Prostate gland (tissue), 2 donors: ENCODE data around the gene USP19. TPM values are rescaled to one million over a fixed set of nuclear protein-coding genes. Genes with fewer than 3 reads are reported as not detected.
A peak's percentile ranks its signal among the peaks of the same experiment; 100 is the strongest.

ENCODE experiments used
- DNase-seq: peaks from one replicate; pipeline ENCODE4 v3.0.0-alpha.2; 2019; ENCODE audit warnings: low spot score
- H3K27ac ChIP-seq, 2 donors: fragments of 200-600 bp; sonication (generic); 2 replicates each; pipeline ENCODE4 v1.5.1; 2017 to 2019
- H3K27me3 ChIP-seq: fragments of 200-600 bp; sonication (generic); replicated peaks from 2 replicates; pipeline ENCODE4 v1.5.1; 2019; ENCODE audit not compliant: insufficient read depth
- H3K36me3 ChIP-seq, 2 donors: fragments of 200-600 bp; sonication (generic); 1 replicate in 1 of 2; 2 replicates in 1 of 2; pipeline versions ENCODE4 v1.5.1 to v1.8.1; 2017 to 2019
- H3K4me1 ChIP-seq: fragments of 200-600 bp; sonication (generic); replicated peaks from 2 replicates; pipeline ENCODE4 v1.5.1; 2019
- H3K4me3 ChIP-seq, 2 donors: fragments of 200-600 bp; sonication (generic); 2 replicates each; pipeline ENCODE4 v1.5.1; 2017 to 2019
- H3K9me3 ChIP-seq: fragments of 200-600 bp; sonication (generic); 2 replicates; pipeline ENCODE4 v1.5.1; 2017
- POLR2A ChIP-seq: fragments of 450-650 bp; IDR thresholded peaks from one replicate; pipeline ENCODE4 v1.6.1; 2016; ENCODE audit warnings: antibody characterized with exemption, mild to moderate bottlenecking
- POLR2AphosphoS5 ChIP-seq: sonication (generic); formaldehyde crosslinking; IDR thresholded peaks from one replicate; pipeline ENCODE4 v1.6.1; 2017; ENCODE audit warnings: antibody characterized with exemption
- WGBS: methylation state at CpG from one replicate; pipeline ENCODE4 v1.1.5; 2018; 5-methylcytosine and 5-hydroxymethylcytosine counted together
- intact Hi-C: fragments of 100-400 bp; cut with DNase I; formaldehyde crosslinking; loops from one replicate; pipeline ENCODE4 v1.14.2; 2022
- total RNA-seq, 2 donors: library from RNA; depleted of rRNA; stranded (reverse); fragments of >200 nt; gene quantifications; one replicate each; pipeline ENCODE4 v1.1.0, GENCODE V29; 2016
- TF ChIP-seq, protein P1 (sequence below), 4 experiments: fragments of 200-600 bp in 2 of 4; fragments of 450-650 bp in 2 of 4; sonication (generic) in 2 of 4; IDR thresholded peaks; 1 replicate in 3 of 4; 2 replicates in 1 of 4; pipeline ENCODE4 v1.5.1; 2016 to 2019; ENCODE audit warnings: antibody characterized with exemption in 4 of 4, mild to moderate bottlenecking in 2 of 4, moderate library complexity in 2 of 4

Gene USP19
- total RNA-seq, 2 donors from 2014 or later, result 62.7 to 98.2 TPM

GRCh38 chr3:49119439-49119838, 1.2 kb downstream of the USP19 start:
- Histone ChIP-seq H3K9me3 (no peaks in the 10 kb centered on the region), H3K4me1 (peaks cover 6% of the 10 kb centered on the region), H3K4me3 (peak overlapping the region; percentile 92 to 100), H3K27me3 (no peaks in the 10 kb centered on the region), H3K36me3 (peaks cover 40 to 52% of the 10 kb centered on the region in 2 donors), H3K27ac (no peak overlapping the region)
- no peak for DNase-seq
- TF ChIP-seq POLR2AphosphoS5, result no peak
- TF ChIP-seq, protein P1, sequence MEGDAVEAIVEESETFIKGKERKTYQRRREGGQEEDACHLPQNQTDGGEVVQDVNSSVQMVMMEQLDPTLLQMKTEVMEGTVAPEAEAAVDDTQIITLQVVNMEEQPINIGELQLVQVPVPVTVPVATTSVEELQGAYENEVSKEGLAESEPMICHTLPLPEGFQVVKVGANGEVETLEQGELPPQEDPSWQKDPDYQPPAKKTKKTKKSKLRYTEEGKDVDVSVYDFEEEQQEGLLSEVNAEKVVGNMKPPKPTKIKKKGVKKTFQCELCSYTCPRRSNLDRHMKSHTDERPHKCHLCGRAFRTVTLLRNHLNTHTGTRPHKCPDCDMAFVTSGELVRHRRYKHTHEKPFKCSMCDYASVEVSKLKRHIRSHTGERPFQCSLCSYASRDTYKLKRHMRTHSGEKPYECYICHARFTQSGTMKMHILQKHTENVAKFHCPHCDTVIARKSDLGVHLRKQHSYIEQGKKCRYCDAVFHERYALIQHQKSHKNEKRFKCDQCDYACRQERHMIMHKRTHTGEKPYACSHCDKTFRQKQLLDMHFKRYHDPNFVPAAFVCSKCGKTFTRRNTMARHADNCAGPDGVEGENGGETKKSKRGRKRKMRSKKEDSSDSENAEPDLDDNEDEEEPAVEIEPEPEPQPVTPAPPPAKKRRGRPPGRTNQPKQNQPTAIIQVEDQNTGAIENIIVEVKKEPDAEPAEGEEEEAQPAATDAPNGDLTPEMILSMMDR (IDR thresholded peaks at IDR 0.05), result no peak
- TF ChIP-seq POLR2A, result no peak
- WGBS, result 52% methylated on average over 3 of the region's 3 CpGs
- intact Hi-C loops, result no loop called here

GRCh38 chr3:49119036-49119435, 1.6 kb downstream of the USP19 start:
- WGBS, result 75% methylated on average over 10 of the region's 10 CpGs
- Histone ChIP-seq H3K36me3 (peaks cover 44 to 52% of the 10 kb centered on the region in 2 donors), H3K4me1 (peaks cover 6% of the 10 kb centered on the region), H3K4me3 (no peak overlapping the region), H3K27ac (no peak overlapping the region), H3K27me3 (no peaks in the 10 kb centered on the region), H3K9me3 (no peaks in the 10 kb centered on the region)
- DNase-seq, result no peak
- intact Hi-C loops, result no loop called here
- no peak for TF ChIP-seq POLR2A

GRCh38 chr3:49112262-49112661, 8.4 kb downstream of the USP19 start:
- intact Hi-C loops, result no loop called here
- WGBS, result 83% methylated on average over 14 of the region's 14 CpGs
- Histone ChIP-seq H3K9me3 (no peaks in the 10 kb centered on the region), H3K4me3 (no peak overlapping the region), H3K27me3 (no peaks in the 10 kb centered on the region), H3K36me3 (peaks cover 66 to 67% of the 10 kb centered on the region in 2 donors), H3K27ac (no peak overlapping the region), H3K4me1 (no peaks in the 10 kb centered on the region)
- DNase-seq, result no peak
- TF ChIP-seq POLR2A (no peak), POLR2AphosphoS5 (no peak)
- TF ChIP-seq, protein P1 (IDR thresholded peaks at IDR 0.05), result no peak

- H3K36me3 ChIP-seq, result peaks cover 56 to 59% of the 10 kb centered on the region in 2 donors
Measured at GRCh38 chr3:49111347-49111746, 9.3 kb downstream of the USP19 start.

DNA sequence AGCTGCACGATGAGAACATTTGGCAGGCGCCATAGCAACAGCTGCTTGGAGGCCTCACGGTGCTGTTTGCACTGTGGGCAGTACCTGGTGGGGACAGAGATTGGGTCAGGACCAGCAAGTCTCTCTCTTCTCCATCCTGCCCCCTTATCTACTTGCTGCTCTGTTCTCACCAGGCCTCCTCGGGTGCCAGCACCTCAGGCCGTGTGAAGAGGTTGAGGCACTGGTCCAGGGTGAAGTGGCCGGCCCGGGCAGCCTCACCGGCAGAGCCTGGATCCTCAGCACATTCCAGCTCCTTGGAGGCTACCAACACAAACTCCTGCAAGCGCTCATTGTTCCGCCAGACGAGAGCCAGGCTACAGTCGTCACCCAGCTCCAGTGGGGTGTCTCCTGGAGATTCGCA, 9.8 kb downstream of the USP19 start:
- Histone ChIP-seq H3K9me3 (no peaks in the 10 kb centered on the region), H3K27me3 (no peaks in the 10 kb centered on the region), H3K4me1 (no peaks in the 10 kb centered on the region), H3K27ac (no peak overlapping the region), H3K36me3 (peaks cover 51 to 54% of the 10 kb centered on the region in 2 donors), H3K4me3 (no peak overlapping the region)
- 74% methylated on average over 13 of the region's 13 CpGs for WGBS
- no peak for TF ChIP-seq POLR2AphosphoS5
- no peak for TF ChIP-seq POLR2A
- TF ChIP-seq, protein P1 (IDR thresholded peaks at IDR 0.05), result no peak
- intact Hi-C loops, result no loop called here
- no peak for DNase-seq

More at GRCh38 chr3:49111347-49111746, 9.3 kb downstream of the USP19 start:
- H3K27me3 ChIP-seq, result no peaks in the 10 kb centered on the region
- no peak for DNase-seq
- WGBS, result 69% methylated on average over 6 of the region's 6 CpGs
- H3K27ac ChIP-seq, result no peak overlapping the region
- TF ChIP-seq, protein P1 (IDR thresholded peaks at IDR 0.05), result no peak
- no peak for TF ChIP-seq POLR2AphosphoS5
- no peak for TF ChIP-seq POLR2A
- intact Hi-C loops, result no loop called here
- no peaks in the 10 kb centered on the region for H3K9me3 ChIP-seq
- no peak overlapping the region for H3K4me3 ChIP-seq
- no peaks in the 10 kb centered on the region for H3K4me1 ChIP-seq
